Measurements from ENCODE around the gene FCHSD2.
A peak's percentile ranks its signal among the peaks of the same experiment; 100 is the strongest.

FCHSD2 gene

GRCh38 chr11:72959998-72960731 is 182.0 kb downstream of the FCHSD2 start:
- TF ChIP-seq POLR2A (IDR thresholded peaks at IDR 0.05; ENCODE audit: low read depth, low read length): no peak
- TF ChIP-seq PAX5 (IDR thresholded peaks at IDR 0.05; ENCODE audit: insufficient read depth, low read length, severe bottlenecking): no peak
- no peak for TF ChIP-seq TAF1 (IDR thresholded peaks at IDR 0.05; ENCODE audit: low read depth, low read length)
- TF ChIP-seq POLR2AphosphoS5 (IDR thresholded peaks at IDR 0.05; ENCODE audit: low read depth, low read length): no peak
- no peak for TF ChIP-seq POU2F2 (IDR thresholded peaks at IDR 0.05; ENCODE audit: low read depth, low read length)
- no peak for TF ChIP-seq SPI1 (IDR thresholded peaks at IDR 0.05; ENCODE audit: low read depth, low read length)
- no peak for DNase-seq (ENCODE audit: insufficient read length, low spot score)
- FAIRE-seq: no peak

- DNase-seq (ENCODE audit: insufficient read length, low spot score): no peak
- TF ChIP-seq SPI1 (IDR thresholded peaks at IDR 0.05; ENCODE audit: low read depth, low read length) (no peak), TAF1 (IDR thresholded peaks at IDR 0.05; ENCODE audit: low read depth, low read length) (no peak), POLR2A (IDR thresholded peaks at IDR 0.05; ENCODE audit: low read depth, low read length) (no peak), POU2F2 (IDR thresholded peaks at IDR 0.05; ENCODE audit: low read depth, low read length) (no peak), POLR2AphosphoS5 (IDR thresholded peaks at IDR 0.05; ENCODE audit: low read depth, low read length) (no peak), PAX5 (IDR thresholded peaks at IDR 0.05; ENCODE audit: insufficient read depth, low read length, severe bottlenecking) (no peak)
- no peak for FAIRE-seq
Observed at GRCh38 chr11:72958791-72959190, 183.3 kb downstream of the FCHSD2 start.

GRCh38 chr11:72955466-72955865 is 186.7 kb downstream of the FCHSD2 start:
- DNase-seq (ENCODE audit: insufficient read length, low spot score) (no peak), FAIRE-seq (no peak)
- no peak for TF ChIP-seq POLR2A (IDR thresholded peaks at IDR 0.05; ENCODE audit: low read depth, low read length)
- no peak for TF ChIP-seq PAX5 (IDR thresholded peaks at IDR 0.05; ENCODE audit: insufficient read depth, low read length, severe bottlenecking)
- no peak for TF ChIP-seq TAF1 (IDR thresholded peaks at IDR 0.05; ENCODE audit: low read depth, low read length)
- no peak for TF ChIP-seq SPI1 (IDR thresholded peaks at IDR 0.05; ENCODE audit: low read depth, low read length)
- TF ChIP-seq POLR2AphosphoS5 (IDR thresholded peaks at IDR 0.05; ENCODE audit: low read depth, low read length): no peak
- TF ChIP-seq POU2F2 (IDR thresholded peaks at IDR 0.05; ENCODE audit: low read depth, low read length): no peak

GRCh38 chr11:72954860-72955259 is 187.3 kb downstream of the FCHSD2 start:
- TF ChIP-seq POU2F2 (IDR thresholded peaks at IDR 0.05; ENCODE audit: low read depth, low read length) (no peak), POLR2A (IDR thresholded peaks at IDR 0.05; ENCODE audit: low read depth, low read length) (no peak), SPI1 (IDR thresholded peaks at IDR 0.05; ENCODE audit: low read depth, low read length) (no peak), POLR2AphosphoS5 (IDR thresholded peaks at IDR 0.05; ENCODE audit: low read depth, low read length) (no peak), PAX5 (IDR thresholded peaks at IDR 0.05; ENCODE audit: insufficient read depth, low read length, severe bottlenecking) (no peak), TAF1 (IDR thresholded peaks at IDR 0.05; ENCODE audit: low read depth, low read length) (no peak)
- FAIRE-seq: peak; percentile 31

DNA sequence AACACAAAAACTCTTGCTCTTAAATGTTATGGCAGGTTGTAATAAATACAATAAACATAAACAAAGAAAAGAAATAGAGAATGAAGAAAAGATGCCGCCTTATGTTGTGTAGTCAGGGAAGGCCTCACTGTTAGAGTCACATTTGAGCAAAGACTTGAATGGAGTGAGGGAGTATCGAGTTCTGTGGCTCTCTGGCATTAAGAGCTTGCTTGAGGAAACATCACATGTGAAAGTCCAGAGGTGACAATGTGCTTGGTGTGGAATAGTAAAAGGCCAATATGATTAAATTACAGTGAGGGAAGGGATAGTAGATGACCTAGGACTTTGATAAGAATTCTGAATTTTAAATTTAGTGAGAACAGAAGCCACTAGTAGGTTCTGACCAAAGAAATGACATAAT is 188.5 kb downstream of the FCHSD2 start:
- no peak for FAIRE-seq
- DNase-seq (ENCODE audit: insufficient read length, low spot score): no peak
- TF ChIP-seq POU2F2 (IDR thresholded peaks at IDR 0.05; ENCODE audit: low read depth, low read length) (no peak), PAX5 (IDR thresholded peaks at IDR 0.05; ENCODE audit: insufficient read depth, low read length, severe bottlenecking) (no peak), POLR2AphosphoS5 (IDR thresholded peaks at IDR 0.05; ENCODE audit: low read depth, low read length) (no peak), TAF1 (IDR thresholded peaks at IDR 0.05; ENCODE audit: low read depth, low read length) (no peak), SPI1 (IDR thresholded peaks at IDR 0.05; ENCODE audit: low read depth, low read length) (no peak), POLR2A (IDR thresholded peaks at IDR 0.05; ENCODE audit: low read depth, low read length) (no peak)

More at GRCh38 chr11:72954860-72955259, 187.3 kb downstream of the FCHSD2 start:
- no peak for DNase-seq (ENCODE audit: insufficient read length, low spot score)

- DNase-seq (ENCODE audit: insufficient read length, low spot score) (no peak), FAIRE-seq (no peak)
- TF ChIP-seq POLR2A (IDR thresholded peaks at IDR 0.05; ENCODE audit: low read depth, low read length) (no peak), POLR2AphosphoS5 (IDR thresholded peaks at IDR 0.05; ENCODE audit: low read depth, low read length) (no peak), TAF1 (IDR thresholded peaks at IDR 0.05; ENCODE audit: low read depth, low read length) (no peak), POU2F2 (IDR thresholded peaks at IDR 0.05; ENCODE audit: low read depth, low read length) (no peak), PAX5 (IDR thresholded peaks at IDR 0.05; ENCODE audit: insufficient read depth, low read length, severe bottlenecking) (no peak), SPI1 (IDR thresholded peaks at IDR 0.05; ENCODE audit: low read depth, low read length) (no peak)
Observed at GRCh38 chr11:72951888-72952287, 190.2 kb downstream of the FCHSD2 start.

GRCh38 chr11:72951193-72951592 is 190.9 kb downstream of the FCHSD2 start:
- DNase-seq (ENCODE audit: insufficient read length, low spot score) (no peak), FAIRE-seq (no peak)
- TF ChIP-seq SPI1 (IDR thresholded peaks at IDR 0.05; ENCODE audit: low read depth, low read length) (no peak), PAX5 (IDR thresholded peaks at IDR 0.05; ENCODE audit: insufficient read depth, low read length, severe bottlenecking) (no peak), TAF1 (IDR thresholded peaks at IDR 0.05; ENCODE audit: low read depth, low read length) (no peak), POLR2A (IDR thresholded peaks at IDR 0.05; ENCODE audit: low read depth, low read length) (no peak), POLR2AphosphoS5 (IDR thresholded peaks at IDR 0.05; ENCODE audit: low read depth, low read length) (no peak), POU2F2 (IDR thresholded peaks at IDR 0.05; ENCODE audit: low read depth, low read length) (no peak)

- no peak for TF ChIP-seq POLR2A (IDR thresholded peaks at IDR 0.05; ENCODE audit: low read depth, low read length)
- TF ChIP-seq PAX5 (IDR thresholded peaks at IDR 0.05; ENCODE audit: insufficient read depth, low read length, severe bottlenecking): no peak
- no peak for TF ChIP-seq POU2F2 (IDR thresholded peaks at IDR 0.05; ENCODE audit: low read depth, low read length)
- no peak for TF ChIP-seq POLR2AphosphoS5 (IDR thresholded peaks at IDR 0.05; ENCODE audit: low read depth, low read length)
- TF ChIP-seq SPI1 (IDR thresholded peaks at IDR 0.05; ENCODE audit: low read depth, low read length): no peak
- no peak for TF ChIP-seq TAF1 (IDR thresholded peaks at IDR 0.05; ENCODE audit: low read depth, low read length)
- FAIRE-seq (peak; percentile 66), DNase-seq (ENCODE audit: insufficient read length, low spot score) (no peak)
Observed at GRCh38 chr11:72950685-72951084, 191.4 kb downstream of the FCHSD2 start.

DNA sequence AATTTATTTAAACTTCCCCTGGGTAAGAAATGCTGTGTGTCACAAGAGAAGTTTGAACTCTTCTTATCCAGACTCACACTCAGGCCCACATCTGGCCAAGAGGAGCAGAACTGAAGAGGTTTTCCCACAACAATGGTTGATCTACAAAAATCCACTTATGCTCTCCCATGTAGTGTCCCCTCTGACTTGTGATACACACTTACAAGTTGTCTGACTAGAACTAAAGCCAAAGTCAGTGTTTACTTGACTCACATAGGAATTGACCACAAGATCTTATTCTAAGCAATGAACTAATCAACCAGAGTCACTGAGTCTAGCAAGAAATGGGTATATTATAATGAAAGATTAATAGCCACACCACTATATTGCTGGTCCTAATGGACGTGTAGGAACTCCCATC is 194.9 kb downstream of the FCHSD2 start:
- DNase-seq (ENCODE audit: insufficient read length, low spot score) (no peak), FAIRE-seq (peak; percentile 23)
- no peak for TF ChIP-seq TAF1 (IDR thresholded peaks at IDR 0.05; ENCODE audit: low read depth, low read length)
- TF ChIP-seq POLR2AphosphoS5 (IDR thresholded peaks at IDR 0.05; ENCODE audit: low read depth, low read length): no peak
- TF ChIP-seq SPI1 (IDR thresholded peaks at IDR 0.05; ENCODE audit: low read depth, low read length): no peak
- TF ChIP-seq PAX5 (IDR thresholded peaks at IDR 0.05; ENCODE audit: insufficient read depth, low read length, severe bottlenecking): no peak
- no peak for TF ChIP-seq POU2F2 (IDR thresholded peaks at IDR 0.05; ENCODE audit: low read depth, low read length)
- no peak for TF ChIP-seq POLR2A (IDR thresholded peaks at IDR 0.05; ENCODE audit: low read depth, low read length)

All from GM12891 (cell line).